Daoy (cell line): Measurements from ENCODE around the gene AKT3. TPM values are rescaled to one million over a fixed set of nuclear protein-coding genes. Genes with fewer than 3 reads are reported as not detected.
A peak's percentile ranks its signal among the peaks of the same experiment; 100 is the strongest.
"Not testable (repeated sequence)": the region's sequence is repeated elsewhere in the genome, so short reads cannot be mapped to it uniquely, and the experiment has no call there.

Experiments used
- DNase-seq: peaks from one replicate; pipeline ENCODE4 v3.0.0-alpha.2; 2015; ENCODE audit warnings: low read depth
- total RNA-seq: library from RNA; depleted of rRNA; stranded (reverse); fragments of >200 nt; shearing (Covaris generic); gene quantifications from 2 replicates; pipeline ENCODE4 v1.2.3, GENCODE V29; 2014

Gene AKT3
- total RNA-seq, 1 experiment from 2014 or later, result 11.9 TPM

DNA sequence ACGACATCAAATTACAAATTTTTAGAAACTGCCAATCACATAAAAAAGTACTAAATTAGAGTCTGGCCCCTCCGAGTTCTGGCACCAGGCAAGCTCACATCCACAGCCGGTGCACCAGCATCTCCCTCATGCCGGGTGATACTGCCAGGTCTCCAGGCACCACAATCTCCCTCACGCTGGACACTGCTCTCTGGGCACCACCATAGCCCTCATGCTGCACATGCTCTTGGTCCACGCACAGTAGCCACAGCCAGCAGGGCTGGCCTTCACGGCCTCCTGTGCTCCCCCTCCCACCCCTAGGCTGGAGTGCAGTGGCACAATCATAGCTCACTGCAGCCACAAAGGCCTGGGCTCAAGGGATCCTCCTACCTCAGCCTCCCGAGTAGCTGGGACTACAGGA lies 65.5 kb downstream of the AKT3 start:
- DNase-seq, result no peak

DNA sequence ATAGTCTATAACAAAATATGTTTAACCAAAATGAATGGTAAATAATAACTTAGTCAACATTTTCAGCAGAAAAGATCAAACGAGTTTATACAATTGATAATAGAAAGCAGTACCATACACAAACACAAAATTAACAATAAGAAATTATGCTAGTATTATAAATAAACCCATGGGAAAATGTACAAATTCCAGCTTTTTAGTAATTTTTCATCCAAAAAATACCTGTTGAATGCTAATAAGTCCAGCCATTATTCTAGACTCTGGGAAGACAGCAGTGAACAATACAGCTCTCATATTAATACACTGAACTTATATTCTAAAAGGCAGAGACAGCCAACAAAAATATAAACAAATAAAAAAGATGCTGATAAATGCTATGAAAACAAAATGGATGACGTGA lies 66.3 kb downstream of the AKT3 start:
- no peak for DNase-seq

DNA sequence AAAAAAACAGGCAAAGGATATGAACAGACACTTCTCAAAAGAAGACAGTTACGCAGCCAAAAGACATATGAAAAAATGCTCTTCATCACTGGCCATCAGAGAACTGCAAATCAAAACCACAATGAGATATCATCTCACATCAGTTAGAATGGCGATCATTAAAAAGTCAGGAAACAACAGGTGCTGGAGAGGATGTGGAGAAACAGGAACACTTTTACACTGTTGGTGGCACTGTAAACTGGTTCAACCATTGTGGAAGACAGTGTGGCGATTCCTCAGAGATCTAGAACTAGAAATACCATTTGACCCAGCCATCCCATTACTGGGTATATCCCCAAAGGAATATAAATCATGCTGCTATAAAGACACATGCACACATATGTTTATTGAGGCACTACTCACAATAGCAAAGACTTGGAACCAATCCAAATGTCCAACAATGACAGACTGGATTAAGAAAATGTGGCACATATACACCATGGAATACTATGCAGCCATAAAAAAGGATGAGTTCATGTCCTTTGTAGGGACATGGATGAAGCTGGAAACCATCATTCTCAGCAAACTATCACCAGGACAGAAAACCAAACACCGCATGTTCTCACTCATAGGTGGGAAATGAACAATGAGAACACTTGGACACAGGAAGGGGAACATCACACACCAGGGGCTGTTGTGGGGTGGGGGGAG lies 77.5 kb downstream of the AKT3 start:
- not testable (repeated sequence) for DNase-seq

DNA sequence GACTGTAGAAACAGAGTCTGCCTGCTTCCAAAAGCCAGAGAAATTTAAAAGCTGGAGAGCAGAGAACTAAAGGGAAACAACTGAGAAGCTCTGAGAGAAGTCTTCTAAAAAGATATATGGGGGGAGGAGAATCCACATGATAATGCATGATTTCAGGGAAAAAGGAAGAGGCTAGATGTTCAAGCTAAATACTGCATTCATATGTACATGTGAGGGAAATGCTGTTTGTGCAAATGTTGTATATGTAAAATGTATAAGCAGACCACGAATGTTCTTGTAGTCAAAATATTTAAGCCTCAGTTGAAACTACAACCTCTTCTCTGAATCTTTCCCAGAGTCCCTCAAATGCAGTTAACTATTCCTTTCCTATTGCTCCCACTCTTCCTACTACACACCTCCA lies 79.2 kb downstream of the AKT3 start:
- DNase-seq, result no peak

DNA sequence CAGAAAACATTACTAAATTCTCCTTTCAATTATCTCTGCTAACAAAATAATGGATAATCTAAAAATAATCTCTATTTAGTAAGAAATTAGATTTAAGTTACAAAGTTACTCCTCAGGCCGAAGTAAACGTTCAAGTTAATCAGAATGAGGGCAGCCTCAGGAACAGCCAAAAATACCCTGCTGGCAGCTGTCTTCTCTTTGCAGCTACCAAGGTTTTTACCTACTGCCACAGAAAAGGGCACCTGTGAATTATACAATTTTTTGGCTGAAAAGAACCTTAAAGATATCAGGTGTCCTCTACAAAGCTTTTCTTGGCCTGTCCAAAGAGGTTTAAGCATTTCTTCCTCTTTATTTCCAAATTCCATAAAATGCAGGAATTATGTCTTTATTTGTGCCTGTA lies 84.4 kb downstream of the AKT3 start:
- no peak for DNase-seq

DNA sequence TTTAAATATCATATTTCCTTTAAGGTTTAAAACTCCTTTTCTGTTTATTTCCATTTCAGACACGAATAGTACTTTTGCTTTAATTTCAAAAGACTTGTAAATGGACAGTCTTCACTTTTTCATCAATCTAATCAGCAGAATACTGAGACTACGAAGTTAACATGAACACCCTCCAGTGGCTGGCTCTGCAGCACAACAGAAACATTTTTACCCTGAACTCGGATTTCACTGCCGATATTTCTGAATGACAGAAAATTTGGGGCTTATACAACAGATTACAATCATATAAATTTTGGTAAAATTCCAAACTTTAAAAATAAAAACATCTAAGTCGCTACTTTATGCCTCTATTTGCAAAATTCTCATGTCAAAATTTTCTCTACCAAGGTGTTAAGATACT lies 86.2 kb downstream of the AKT3 start:
- no peak for DNase-seq

DNA sequence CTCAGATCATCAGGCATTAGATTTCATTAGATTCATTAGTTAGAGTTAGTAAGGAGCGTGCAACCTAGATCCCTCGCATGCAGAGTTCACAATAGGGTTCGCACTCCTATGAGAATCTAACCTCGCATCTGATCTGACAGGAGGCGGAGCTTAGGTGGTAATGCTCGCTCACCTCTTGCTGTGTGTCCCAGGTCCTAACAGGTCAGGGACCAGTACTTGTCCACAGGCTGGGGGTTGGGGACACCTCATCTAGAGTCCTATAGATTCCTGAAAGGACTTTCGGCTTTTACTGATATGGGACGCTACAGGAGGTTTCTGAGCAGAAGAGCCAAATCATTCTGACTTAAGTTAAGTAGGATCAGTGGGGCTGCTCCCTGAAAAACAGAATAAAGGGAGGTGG lies 91.4 kb downstream of the AKT3 start:
- DNase-seq, result no peak

DNA sequence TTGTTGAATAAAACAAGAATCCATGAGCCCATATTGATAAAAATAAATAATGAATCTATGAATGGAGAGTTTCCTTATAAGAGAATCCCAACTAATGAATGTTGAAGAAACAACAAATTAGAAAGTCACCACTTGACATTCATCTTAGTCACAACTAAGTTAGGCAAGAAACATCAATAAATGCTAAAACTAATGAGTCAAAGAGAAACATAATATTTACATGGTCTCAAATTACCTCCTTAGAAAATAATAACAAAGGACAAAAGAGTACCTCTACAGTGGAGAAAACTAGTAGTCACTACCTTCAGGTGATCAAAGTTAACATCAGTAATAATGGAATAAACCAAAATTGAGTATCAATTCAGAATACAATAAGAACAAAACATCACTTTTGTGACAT lies 93.5 kb downstream of the AKT3 start:
- no peak for DNase-seq

DNA sequence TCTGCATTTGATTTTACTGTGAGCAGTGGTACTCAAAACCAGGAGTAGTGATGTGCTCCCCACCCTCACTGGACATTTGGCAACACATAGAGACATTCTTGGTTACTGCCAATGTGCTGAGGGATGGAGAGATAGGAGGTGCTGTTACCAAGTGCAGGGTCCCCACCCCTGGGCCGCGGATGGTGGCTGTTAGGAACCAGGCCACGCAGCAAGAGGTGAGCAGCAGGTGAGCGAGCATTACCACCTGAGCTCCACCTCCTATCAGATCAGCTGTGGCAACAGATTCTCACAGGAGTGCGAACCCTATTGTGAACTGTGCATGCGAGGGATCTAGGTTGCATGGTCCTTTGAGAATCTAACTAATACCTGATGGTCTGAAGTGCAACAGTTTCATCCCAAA lies 95.7 kb downstream of the AKT3 start:
- DNase-seq, result no peak

DNA sequence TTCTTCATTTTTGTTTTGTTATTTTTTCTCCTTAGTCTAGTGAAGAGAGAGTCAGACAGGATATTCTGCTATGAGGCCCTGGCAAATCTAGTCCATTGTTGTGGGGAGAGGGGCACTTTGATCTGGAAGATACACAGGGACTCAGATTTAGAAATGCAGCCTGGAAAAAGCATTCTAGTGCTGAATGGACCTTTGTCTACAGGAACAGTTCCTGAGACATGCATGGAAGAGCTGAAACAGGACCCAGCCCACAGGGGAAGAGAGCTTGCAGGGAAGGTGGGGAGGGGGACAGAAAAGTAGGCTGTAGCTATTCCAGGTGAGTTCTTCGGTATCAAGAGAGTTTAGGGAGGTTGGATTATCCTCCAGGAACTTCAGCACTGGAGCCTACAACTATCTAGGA lies 98.5 kb downstream of the AKT3 start:
- no peak for DNase-seq

DNA sequence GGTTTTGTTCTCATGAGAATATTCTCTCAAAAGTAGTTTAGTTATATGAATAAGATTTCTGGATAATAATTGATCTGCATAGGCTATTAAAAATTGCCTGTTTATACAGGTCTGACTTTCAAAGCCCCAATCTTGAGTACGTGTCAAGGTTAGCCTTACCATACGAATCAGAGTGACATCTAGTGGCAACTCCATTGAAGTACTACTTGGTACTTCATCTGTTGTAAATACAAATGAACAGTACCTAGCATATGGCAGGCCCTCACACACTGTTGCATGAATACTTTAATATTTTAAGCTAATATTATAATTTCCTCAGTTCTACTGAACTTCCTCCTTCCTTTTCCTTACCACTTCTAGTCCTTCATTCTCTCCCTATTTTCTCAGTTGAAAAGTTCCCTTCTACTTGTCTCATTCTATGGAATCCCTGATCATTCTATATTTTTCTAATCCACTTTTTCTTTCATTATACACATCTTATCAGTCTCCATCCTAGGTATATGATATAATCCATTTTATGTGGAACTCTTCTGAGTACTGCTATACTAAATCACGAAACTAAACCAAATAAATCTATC lies 101.2 kb downstream of the AKT3 start:
- peak; percentile 64 for DNase-seq

DNA sequence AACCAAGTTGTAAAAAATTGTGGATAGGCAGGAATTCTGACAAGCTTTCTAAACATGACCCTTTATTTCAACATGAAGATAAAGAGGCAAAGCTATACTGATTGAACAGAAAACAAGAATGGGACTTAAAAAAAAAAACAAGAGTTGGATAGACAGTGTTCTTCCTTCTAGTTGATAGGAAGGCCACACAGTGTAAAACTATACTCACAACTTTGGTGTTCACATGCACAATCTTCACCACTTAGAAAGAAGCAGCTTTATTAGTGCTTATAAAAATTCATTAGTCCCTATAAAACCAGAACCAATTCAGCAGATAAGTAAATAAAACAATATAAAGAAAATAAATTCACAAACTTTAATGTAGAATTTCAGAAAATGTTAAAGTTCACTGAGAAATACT lies 101.8 kb downstream of the AKT3 start:
- no peak for DNase-seq

DNA sequence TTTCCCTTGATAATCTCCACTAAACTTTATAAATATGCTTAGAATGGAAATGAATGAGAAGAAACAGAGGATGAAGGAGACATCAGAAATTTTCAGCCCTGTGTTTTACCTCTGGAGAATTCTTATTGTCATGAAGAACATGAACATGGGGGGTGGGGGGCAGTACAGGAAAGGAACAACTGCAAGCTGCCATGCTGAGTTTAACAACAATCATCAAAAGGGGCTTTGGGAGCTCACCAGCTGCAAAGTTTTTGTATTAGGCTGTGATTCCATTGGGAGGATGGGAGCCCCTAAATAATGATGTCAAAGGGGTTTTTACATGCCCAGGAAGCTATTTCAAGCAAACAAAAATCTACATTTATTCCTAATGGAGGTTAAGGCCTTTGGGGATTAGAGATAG lies 103.3 kb downstream of the AKT3 start:
- no peak for DNase-seq

DNA sequence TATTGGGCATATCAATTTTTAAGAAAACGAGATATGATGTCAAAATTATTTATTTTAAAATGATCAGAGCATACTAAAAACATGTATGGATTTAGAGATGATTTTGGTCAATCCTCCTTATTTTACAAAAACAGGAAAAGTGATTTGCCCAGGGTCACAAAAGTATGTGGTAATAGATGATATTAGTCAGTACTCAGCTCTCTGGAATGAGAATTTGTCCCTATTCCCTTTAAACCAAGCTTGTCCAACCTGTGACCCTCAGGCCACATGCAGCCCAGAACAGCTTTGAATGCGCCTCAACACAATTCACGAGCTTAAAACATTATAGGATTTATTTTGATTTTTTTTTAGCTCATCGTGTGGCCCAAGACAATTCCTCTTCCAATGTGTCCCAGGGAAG lies 104.7 kb downstream of the AKT3 start:
- DNase-seq, result no peak

DNA sequence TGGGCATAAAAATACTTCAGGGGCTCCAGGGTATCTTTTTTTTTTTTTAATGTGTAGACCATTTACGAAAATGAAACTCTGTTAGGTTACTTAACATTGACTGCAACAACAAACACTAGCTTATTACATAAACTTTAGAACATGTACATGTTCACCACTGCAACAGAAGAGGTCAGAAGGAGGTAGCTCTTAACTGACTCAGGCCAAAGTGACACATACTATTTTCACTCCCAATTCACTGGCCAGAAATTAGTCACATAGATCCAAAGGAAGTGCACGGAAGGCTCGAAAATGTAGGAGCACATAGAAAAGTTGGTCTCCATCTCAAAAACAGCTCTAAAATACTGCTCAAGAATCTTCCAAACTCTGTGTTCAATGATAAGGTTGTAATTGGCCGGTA lies 107.2 kb downstream of the AKT3 start:
- no peak for DNase-seq

DNA sequence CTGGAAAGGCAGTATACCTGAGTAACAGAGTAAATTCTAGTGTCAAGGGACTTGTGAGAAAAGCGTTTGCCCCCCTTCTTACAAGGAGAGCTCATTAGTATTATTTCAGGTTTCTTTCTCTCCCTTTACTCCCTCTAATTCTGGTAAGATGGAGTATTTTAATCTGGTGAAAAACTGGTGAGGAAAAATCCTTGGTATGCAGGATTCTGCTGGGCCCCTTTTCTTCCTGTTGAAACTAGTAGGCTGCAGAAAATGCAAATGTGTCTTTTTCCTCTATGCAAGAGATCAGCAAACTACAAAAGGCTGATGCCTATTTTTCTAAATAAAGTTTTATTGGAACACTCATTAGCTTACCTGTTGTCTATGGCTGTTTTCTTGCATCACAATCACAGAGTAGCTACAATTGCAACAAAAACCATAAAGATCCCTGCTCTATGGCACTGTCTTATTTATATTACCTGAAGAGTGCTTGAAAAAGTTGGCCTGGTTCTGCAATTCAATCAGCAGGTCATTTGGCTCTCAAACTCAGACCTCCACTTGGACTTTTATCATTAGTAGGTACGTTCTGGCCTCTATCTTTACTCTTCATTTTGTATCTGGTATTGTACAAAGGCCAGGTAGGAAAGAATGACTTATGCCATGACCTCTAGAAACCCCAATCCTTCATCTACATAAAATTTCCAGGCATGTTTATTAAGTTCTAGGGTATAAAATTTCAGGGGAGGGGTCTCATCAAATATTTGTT lies 109.6 kb downstream of the AKT3 start:
- DNase-seq, result no peak

DNA sequence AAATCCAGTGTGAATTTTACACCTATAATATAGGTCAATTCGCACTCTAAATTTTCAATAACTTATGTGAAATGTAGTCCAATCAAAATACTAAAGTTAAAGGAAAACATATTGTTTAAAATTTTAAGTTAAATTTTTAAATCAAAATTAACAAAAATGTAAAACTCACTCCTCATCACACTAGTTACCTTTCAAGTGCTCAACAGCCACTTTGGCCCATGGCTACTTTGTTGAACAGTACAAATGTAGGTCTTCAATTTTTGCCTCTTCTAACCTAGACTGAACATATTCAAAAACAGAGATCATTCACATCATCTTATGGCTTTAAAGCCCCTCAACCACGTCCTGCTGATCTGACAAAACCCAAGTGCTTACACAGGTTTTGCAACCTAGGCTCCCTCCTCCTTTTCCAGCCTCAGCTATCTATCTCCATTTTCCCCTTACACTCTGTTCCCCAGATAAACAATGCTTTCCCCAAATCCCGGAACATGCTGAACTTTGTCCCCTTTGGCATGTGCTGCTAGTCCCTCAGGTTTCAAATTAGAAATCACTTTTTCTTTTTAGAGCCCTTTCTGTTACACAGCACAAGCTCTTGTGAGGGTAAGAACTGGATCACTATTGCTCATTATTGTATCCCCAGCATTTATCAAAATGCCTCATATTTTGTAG lies 110.6 kb downstream of the AKT3 start:
- DNase-seq, result no peak

DNA sequence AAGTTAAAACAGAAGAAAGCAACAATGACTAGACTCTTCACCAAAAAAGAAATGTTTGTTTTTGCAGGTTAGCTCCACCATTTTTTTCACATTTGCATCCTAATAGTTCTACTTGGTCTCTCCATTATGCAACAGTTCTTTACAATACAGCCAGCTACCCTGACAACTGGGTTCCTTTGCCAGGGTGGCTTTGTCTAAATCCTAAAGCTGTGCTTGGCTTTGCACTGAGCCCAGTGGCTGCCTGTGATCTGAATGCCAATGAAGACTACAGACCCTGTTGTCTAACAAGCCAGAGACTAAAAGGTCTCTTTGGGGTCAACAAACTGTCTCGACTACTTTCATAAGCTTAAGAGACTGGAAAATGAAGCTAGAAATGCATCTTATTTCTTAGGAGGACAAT lies 112.0 kb downstream of the AKT3 start:
- DNase-seq, result no peak

DNA sequence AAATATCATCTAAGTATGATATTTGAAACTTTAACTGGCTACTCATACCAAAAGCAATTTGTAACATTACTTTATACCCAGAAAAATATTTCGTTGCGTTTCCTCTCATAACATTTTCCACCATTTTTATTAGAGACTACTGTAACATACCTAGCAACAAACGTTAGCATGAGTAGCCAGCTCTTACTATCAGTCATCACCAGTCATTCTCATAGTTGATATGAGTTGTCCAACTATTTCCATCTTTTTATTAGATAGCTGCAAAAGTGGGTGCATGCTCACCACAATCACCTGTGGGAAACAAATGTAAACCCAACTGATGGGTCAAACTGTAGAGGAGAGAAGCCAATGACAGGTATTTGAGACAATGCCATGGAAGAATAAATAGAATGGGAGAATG lies 114.6 kb downstream of the AKT3 start:
- DNase-seq, result no peak

DNA sequence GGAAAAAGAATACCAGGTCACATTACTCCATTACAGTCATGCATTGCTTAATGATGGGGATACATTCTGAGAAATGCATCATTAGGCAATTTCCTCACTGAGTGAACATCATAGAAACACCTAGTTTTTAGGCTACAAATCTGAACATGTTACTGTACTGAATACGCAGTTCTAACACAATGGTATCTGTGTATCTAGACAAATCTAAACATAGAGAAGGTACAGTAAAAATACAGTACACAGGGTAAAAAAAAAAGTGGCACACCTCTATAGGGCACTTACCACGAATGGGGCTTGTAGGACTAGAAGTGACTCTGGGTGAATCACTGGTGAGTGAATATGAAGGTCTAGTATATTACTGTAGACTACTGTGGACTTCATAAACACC lies 115.7 kb downstream of the AKT3 start:
- DNase-seq, result no peak

DNA sequence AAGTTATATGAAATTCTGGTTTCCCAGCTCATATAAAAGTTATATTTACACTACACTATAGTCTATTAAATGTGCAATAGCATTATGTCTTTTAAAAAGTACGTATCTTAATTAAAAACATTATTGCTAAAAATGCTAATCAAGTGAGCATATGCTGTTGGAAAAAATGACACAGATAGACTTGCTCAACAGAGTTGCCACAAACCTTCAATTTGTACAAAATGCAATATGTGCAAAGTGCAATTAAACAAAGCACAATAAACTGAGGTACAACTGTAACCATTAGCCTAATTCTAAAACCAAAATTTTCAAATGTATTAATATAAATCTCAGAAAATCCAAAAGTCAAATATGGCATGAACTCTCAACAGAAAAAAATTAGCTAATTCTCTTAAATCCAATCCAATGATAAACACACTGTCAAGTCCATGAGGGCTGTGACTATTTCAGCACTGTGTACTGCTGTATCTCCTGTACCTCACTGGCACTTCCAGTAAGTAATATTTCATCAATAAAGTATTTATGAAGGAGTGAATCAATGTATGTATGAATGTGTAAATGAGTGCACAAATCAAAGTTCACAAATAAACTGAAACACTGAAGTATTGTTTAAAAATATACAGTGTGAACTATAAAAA lies 116.3 kb downstream of the AKT3 start:
- DNase-seq, result no peak

DNA sequence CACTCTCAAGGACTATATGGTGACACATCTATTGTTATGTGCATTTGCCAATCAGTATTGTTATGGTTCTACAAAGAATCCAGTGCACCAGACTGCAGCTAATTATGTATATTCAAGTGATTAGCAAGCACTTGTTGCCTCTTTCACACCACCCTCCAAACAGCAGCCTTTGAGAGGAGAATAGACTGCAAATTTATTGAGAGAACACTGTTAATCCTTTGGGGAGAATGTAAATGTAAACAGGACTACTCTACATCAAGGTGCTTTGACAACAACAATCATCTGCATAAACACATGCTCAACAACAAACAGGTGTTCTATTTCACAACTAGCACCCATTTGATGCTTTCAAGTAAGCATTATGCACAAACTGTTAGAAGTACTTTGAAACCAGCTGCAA lies 117.4 kb downstream of the AKT3 start:
- DNase-seq, result no peak
